A673 (cell line): ENCODE results near the gene KRT4. TPM values are rescaled to one million over a fixed set of nuclear protein-coding genes. Genes with fewer than 3 reads are reported as not detected.

Source experiments
- BruUV-seq: library from RNA; stranded (reverse); fragments of 400-500 nt; replicated peaks from 2 replicates; lab custom pipeline; 2021; lab: Mats Ljungman, UMichigan
- CTCF ChIA-PET: fragments of 300-600 bp; sonication (Branson Sonifier 250); formaldehyde crosslinking; loops from one replicate; lab custom pipeline; 2022; ENCODE audit warnings: antibody characterized with exemption; lab: Charles Lee
- POLR2A ChIA-PET: fragments of 300-600 bp; sonication (Branson Sonifier 250); formaldehyde crosslinking; loops from one replicate; lab custom pipeline; 2022; ENCODE audit warnings: antibody characterized with exemption; ENCODE audit not compliant: low non-redundant PET; lab: Charles Lee
- DNase-seq: peaks from one replicate; pipeline ENCODE4 v3.0.0-alpha.2; 2015; ENCODE audit warnings: low spot score
- H3K27ac ChIP-seq: fragments of 200-600 bp; sonication (generic); 2 replicates; pipeline ENCODE4 v1.5.1; 2016; ENCODE audit warnings: mixed run types, low read depth, mild to moderate bottlenecking, mixed read lengths, antibody characterized with exemption, low read length; ENCODE audit not compliant: poor library complexity, severe bottlenecking
- H3K27me3 ChIP-seq: fragments of 200-600 bp; sonication (generic); replicated peaks from 2 replicates; pipeline ENCODE4 v1.6.1; 2017; ENCODE audit warnings: mixed run types, low read depth, mild to moderate bottlenecking, mixed read lengths, antibody characterized with exemption, low read length; ENCODE audit not compliant: insufficient read depth, poor library complexity
- H3K36me3 ChIP-seq: fragments of 200-600 bp; sonication (generic); 2 replicates; pipeline ENCODE4 v1.6.1; 2016; ENCODE audit warnings: mixed run types, mild to moderate bottlenecking, mixed read lengths, antibody characterized with exemption, low read length; ENCODE audit not compliant: insufficient read depth, poor library complexity, severe bottlenecking
- H3K4me1 ChIP-seq: fragments of 200-600 bp; sonication (generic); 2 replicates; pipeline ENCODE4 v1.6.1; 2017; ENCODE audit warnings: mixed run types, mild to moderate bottlenecking, mixed read lengths, antibody characterized with exemption, low read length; ENCODE audit not compliant: insufficient read depth, poor library complexity, severe bottlenecking
- H3K4me3 ChIP-seq: fragments of 200-600 bp; sonication (generic); 2 replicates; pipeline ENCODE4 v1.5.1; 2016; ENCODE audit warnings: low read depth, mixed run types, mild to moderate bottlenecking, mixed read lengths, low read length; ENCODE audit not compliant: poor library complexity, severe bottlenecking
- H3K9me3 ChIP-seq: fragments of 200-600 bp; sonication (generic); 2 replicates; pipeline ENCODE4 v1.6.1; 2016; ENCODE audit warnings: mixed run types, low read depth, mild to moderate bottlenecking, mixed read lengths, antibody characterized with exemption, low read length; ENCODE audit not compliant: poor library complexity, severe bottlenecking
- CTCF ChIP-seq: fragments of 300-800, 200-600 bp; sonication (generic); conservative IDR thresholded peaks from 2 replicates; pipeline ENCODE4 v1.5.1; 2017; ENCODE audit warnings: low read depth, mild to moderate bottlenecking, antibody characterized with exemption, low read length, moderate library complexity, mixed read lengths
- EZH2 ChIP-seq: fragments of 200-600 bp; sonication (generic); IDR thresholded peaks from 2 replicates; pipeline ENCODE4 v1.6.1; 2017; ENCODE audit warnings: borderline replicate concordance, low read depth, mild to moderate bottlenecking, mixed read lengths, antibody characterized with exemption, low read length; ENCODE audit not compliant: poor library complexity, severe bottlenecking
- intact Hi-C: fragments of 100-400 bp; cut with micrococcal nuclease; formaldehyde crosslinking; loops from one replicate; pipeline ENCODE4 v1.10.0; 2022; ENCODE audit not compliant: unreplicated experiment
- total RNA-seq: library from RNA; stranded (reverse); gene quantifications from 2 replicates; pipeline ENCODE4 v1.2.3, GENCODE V29; 2021

The KRT4 gene
- total RNA-seq, 1 experiment from 2014 or later = not detected

DNA sequence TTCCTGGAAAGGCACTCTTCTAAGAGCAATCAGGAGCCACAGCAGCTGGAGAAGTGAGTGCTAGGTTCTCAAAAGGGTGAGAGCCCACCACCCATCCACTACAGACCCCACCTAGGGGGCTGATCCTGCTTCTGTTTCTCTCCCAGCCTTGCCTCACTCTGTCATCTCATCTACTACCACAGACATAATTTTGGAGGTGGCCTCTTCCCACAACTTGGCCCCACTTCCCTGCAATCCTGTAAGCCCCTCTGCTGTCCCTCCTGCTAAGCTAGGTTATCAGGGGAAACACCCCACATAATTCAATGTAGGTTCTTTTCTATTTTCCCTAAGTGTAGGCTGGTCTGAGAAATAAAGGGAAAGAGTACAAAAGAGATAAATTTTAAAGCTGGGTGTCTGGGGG lies 53.3 kb downstream of the KRT4 start:
- ChIA-PET CTCF (no interaction called here), POLR2A (no interaction called here)
- Histone ChIP-seq H3K27me3 (no peaks in the 10 kb centered on the region), H3K4me1 (peaks cover 2% of the 10 kb centered on the region), H3K36me3 (no peaks in the 10 kb centered on the region), H3K27ac (no peak overlapping the region), H3K4me3 (no peak overlapping the region), H3K9me3 (peaks cover 7% of the 10 kb centered on the region)
- no TSS peak for BruUV-seq
- no peak for TF ChIP-seq EZH2
- TF ChIP-seq CTCF = no peak
- DNase-seq = no peak
- intact Hi-C loops = no loop called here

GRCh38 chr12:52759695-52760094 lies 54.2 kb downstream of the KRT4 start:
- Histone ChIP-seq H3K36me3 (no peaks in the 10 kb centered on the region), H3K27me3 (no peaks in the 10 kb centered on the region), H3K4me1 (peaks cover 11% of the 10 kb centered on the region), H3K4me3 (no peak overlapping the region), H3K9me3 (peaks cover 7% of the 10 kb centered on the region), H3K27ac (no peak overlapping the region)
- POLR2A ChIA-PET = no interaction called here
- CTCF ChIA-PET = no interaction called here
- intact Hi-C loops = no loop called here
- DNase-seq = no peak
- no peak for TF ChIP-seq EZH2
- TF ChIP-seq CTCF = no peak
- BruUV-seq = no TSS peak

- ChIA-PET CTCF (no interaction called here), POLR2A (no interaction called here)
- intact Hi-C loops = no loop called here
- TF ChIP-seq CTCF (no peak), EZH2 (no peak)
- DNase-seq = no peak
- H3K27ac ChIP-seq = no peak overlapping the region
- H3K27me3 ChIP-seq = no peaks in the 10 kb centered on the region
- H3K9me3 ChIP-seq = peaks cover 7% of the 10 kb centered on the region
- peaks cover 16% of the 10 kb centered on the region for H3K4me1 ChIP-seq
- H3K4me3 ChIP-seq = no peak overlapping the region
- no TSS peak for BruUV-seq
- H3K36me3 ChIP-seq = no peaks in the 10 kb centered on the region
Observed at GRCh38 chr12:52759218-52759617, 54.7 kb downstream of the KRT4 start.
